Vagina (tissue), 2 donors: ENCODE data around the gene ZMAT3. TPM values are rescaled to one million over a fixed set of nuclear protein-coding genes. Genes with fewer than 3 reads are reported as not detected.

ENCODE experiments used
- DNase-seq, 2 donors: peaks; one replicate each; pipeline ENCODE4 v3.0.0-alpha.2; 2017; ENCODE audit errors: extremely low spot score in 2 of 2
- H3K27ac ChIP-seq: fragments of 200-600 bp; sonication (generic); one replicate; pipeline ENCODE4 v1.5.1; 2019
- H3K27me3 ChIP-seq: fragments of 200-600 bp; sonication (generic); one replicate; pipeline ENCODE4 v1.5.1; 2019
- H3K36me3 ChIP-seq, 2 donors: fragments of 200-600 bp; sonication (generic); one replicate each; pipeline ENCODE4 v1.5.1; 2017 to 2019
- H3K4me1 ChIP-seq: fragments of 200-600 bp; sonication (generic); one replicate; pipeline ENCODE4 v1.5.1; 2019
- H3K4me3 ChIP-seq, 2 donors: fragments of 200-600 bp; sonication (generic); 1 replicate in 1 of 2; 2 replicates in 1 of 2; pipeline ENCODE4 v1.5.1; 2016 to 2019
- H3K9me3 ChIP-seq: fragments of 200-600 bp; sonication (generic); one replicate; pipeline ENCODE4 v1.5.1; 2019
- POLR2A ChIP-seq, 2 donors: fragments of 450-650 bp; IDR thresholded peaks; one replicate each; pipeline ENCODE4 v1.6.1; 2017; ENCODE audit warnings: antibody characterized with exemption in 2 of 2, mild to moderate bottlenecking in 2 of 2, moderate library complexity in 2 of 2
- POLR2AphosphoS5 ChIP-seq, 2 donors: sonication (generic); formaldehyde crosslinking; IDR thresholded peaks; one replicate each; pipeline ENCODE4 v1.9.0; 2017; ENCODE audit warnings: antibody characterized with exemption in 2 of 2, mild to moderate bottlenecking in 2 of 2, low read depth in 1 of 2; ENCODE audit not compliant: insufficient read depth in 1 of 2
- intact Hi-C: fragments of 100-400 bp; cut with DNase I; formaldehyde crosslinking; loops from one replicate; pipeline ENCODE4 v1.15.1; 2023
- total RNA-seq: library from RNA; depleted of rRNA; stranded (reverse); fragments of >200 nt; gene quantifications from one replicate; pipeline ENCODE4 v1.2.3, GENCODE V29; 2016
- TF ChIP-seq, protein P1 (sequence below), 3 experiments: fragments of 450-650 bp in 2 of 3; fragments of 200-600 bp in 1 of 3; sonication (generic) in 1 of 3; IDR thresholded peaks; one replicate each; pipeline ENCODE4 v1.5.1; 2017 to 2019; ENCODE audit warnings: antibody characterized with exemption in 3 of 3, mild to moderate bottlenecking in 2 of 3, moderate library complexity in 2 of 3

ZMAT3 gene
- total RNA-seq, 1 donor from 2014 or later = 9.6 TPM

DNA sequence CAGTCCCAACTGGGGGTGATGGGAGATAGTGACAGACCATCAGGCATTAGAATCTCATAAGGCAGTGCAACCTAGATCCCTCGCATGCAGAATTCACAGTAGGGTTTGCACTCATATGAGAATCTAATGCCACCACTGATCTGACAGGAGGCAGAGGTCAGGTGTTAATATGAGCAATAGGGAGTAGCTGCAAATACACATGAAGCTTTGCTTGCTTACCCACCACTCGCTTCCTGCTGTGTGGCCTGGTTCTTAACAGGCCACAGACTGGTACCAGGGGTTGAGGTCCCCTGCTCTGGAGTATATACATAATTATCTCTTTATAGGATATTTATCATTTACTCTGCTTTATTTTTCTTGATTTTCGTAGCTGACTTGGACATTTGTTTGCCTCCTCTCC, 36.0 kb upstream of the ZMAT3 start:
- TF ChIP-seq POLR2AphosphoS5 (IDR thresholded peaks at IDR 0.05; ENCODE audit: insufficient read depth in 1 of 2, low read depth in 1 of 2) (no peak), POLR2A (IDR thresholded peaks at IDR 0.05) (no peak)
- TF ChIP-seq, protein P1, sequence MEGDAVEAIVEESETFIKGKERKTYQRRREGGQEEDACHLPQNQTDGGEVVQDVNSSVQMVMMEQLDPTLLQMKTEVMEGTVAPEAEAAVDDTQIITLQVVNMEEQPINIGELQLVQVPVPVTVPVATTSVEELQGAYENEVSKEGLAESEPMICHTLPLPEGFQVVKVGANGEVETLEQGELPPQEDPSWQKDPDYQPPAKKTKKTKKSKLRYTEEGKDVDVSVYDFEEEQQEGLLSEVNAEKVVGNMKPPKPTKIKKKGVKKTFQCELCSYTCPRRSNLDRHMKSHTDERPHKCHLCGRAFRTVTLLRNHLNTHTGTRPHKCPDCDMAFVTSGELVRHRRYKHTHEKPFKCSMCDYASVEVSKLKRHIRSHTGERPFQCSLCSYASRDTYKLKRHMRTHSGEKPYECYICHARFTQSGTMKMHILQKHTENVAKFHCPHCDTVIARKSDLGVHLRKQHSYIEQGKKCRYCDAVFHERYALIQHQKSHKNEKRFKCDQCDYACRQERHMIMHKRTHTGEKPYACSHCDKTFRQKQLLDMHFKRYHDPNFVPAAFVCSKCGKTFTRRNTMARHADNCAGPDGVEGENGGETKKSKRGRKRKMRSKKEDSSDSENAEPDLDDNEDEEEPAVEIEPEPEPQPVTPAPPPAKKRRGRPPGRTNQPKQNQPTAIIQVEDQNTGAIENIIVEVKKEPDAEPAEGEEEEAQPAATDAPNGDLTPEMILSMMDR (IDR thresholded peaks at IDR 0.05) = no peak
- Histone ChIP-seq H3K36me3 (no peaks in the 10 kb centered on the region), H3K9me3 (no peaks in the 10 kb centered on the region), H3K27me3 (no peaks in the 10 kb centered on the region), H3K27ac (no peak overlapping the region), H3K4me3 (no peak overlapping the region), H3K4me1 (no peaks in the 10 kb centered on the region)
- intact Hi-C loops = loop anchor here (10.0 kb wide), 1 partner anchor 217 kb away; the partner anchor contains the start of gene ZNF639
- DNase-seq = no peak

DNA sequence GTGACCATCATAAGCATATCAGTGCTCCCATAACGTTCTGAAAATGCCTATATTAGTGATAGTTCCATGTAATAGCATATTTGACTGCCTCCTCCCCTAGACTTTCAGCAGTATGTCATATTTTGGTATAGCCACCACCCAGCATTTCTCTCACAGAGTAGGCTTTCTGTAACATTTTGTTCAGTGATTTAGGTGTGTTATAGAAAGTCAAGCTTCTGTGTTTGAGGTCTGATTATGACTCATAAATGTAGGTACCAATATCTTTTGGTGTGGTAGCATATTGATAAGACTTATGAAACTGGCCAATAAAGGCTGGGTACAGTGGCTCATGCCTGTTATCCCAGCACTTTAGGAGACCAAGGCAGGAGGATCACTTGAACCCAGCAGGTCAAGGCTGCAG, 34.3 kb upstream of the ZMAT3 start:
- Histone ChIP-seq H3K27me3 (no peaks in the 10 kb centered on the region), H3K36me3 (no peaks in the 10 kb centered on the region), H3K4me3 (no peak overlapping the region), H3K4me1 (no peaks in the 10 kb centered on the region), H3K27ac (no peak overlapping the region), H3K9me3 (no peaks in the 10 kb centered on the region)
- DNase-seq = no peak
- no peak for TF ChIP-seq POLR2A (IDR thresholded peaks at IDR 0.05)
- intact Hi-C loops = loop anchor here (10.0 kb wide), 1 partner anchor 219 kb away; the partner anchor contains the start of gene ZNF639

DNA sequence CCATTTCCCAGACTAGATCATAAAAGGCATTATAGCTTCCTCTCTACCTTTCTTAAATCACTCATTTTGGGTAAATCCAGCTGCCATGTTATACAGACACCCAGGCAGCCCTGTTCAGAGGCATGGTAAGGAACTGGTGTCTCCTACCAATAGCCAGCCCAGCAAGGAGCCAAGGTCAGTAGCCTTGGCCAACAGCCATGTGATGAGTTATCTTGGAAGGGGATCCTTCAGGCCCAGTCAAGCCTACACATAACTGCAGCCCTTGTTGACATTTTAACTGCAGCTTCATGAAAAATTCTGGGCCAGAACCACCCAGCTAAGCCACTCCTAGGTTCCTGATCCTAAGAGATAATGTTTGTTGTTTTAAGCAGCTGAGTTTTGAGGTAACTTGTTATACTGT, 29.0 kb upstream of the ZMAT3 start:
- no peak for DNase-seq
- no peaks in the 10 kb centered on the region for H3K9me3 ChIP-seq
- no peak overlapping the region for H3K27ac ChIP-seq
- no peaks in the 10 kb centered on the region for H3K36me3 ChIP-seq
- H3K4me3 ChIP-seq = no peak overlapping the region
- H3K4me1 ChIP-seq = no peaks in the 10 kb centered on the region
- intact Hi-C loops = loop anchor here (10.0 kb wide), 1 partner anchor 224 kb away; the partner anchor contains the start of gene ZNF639
- no peaks in the 10 kb centered on the region for H3K27me3 ChIP-seq
- no peak for TF ChIP-seq POLR2AphosphoS5 (IDR thresholded peaks at IDR 0.05; ENCODE audit: insufficient read depth in 1 of 2, low read depth in 1 of 2)
- no peak for TF ChIP-seq POLR2A (IDR thresholded peaks at IDR 0.05)
- TF ChIP-seq, protein P1 (IDR thresholded peaks at IDR 0.05) = no peak

DNA sequence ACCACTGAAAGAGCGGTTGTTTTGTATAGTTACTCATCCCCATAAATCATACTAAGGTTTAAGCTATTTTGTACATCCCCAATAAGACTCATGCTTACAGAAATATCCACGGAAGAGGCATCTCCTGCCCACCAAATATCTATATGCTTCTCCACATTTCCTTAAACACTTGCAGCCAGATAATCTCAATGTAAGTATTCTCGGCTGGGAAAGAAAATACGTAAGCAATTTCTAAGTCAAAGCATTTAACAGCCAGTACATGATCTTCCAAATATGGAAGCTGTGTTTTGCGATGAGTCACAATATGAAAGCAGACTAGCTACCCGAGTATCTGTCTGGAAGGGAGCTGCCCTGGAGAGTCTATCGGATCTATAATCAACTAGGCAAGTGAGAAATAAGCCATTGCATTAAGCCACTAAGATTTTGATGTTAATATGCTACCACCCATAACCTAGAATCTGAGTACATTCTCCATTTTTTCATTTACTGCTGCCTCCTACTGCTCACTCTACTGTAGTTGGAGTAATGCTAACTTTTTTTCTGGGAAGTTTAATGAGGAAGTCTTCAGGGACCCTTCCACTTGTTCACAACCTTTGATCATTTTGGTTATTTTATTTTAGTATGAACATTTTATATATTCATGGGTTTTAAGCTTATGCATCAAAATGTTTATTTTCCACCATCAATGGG, 26.9 kb upstream of the ZMAT3 start:
- TF ChIP-seq, protein P1 (IDR thresholded peaks at IDR 0.05) = no peak
- peak in 1 of 2 donors; percentile 60 for TF ChIP-seq POLR2AphosphoS5 (IDR thresholded peaks at IDR 0.05; ENCODE audit: insufficient read depth in 1 of 2, low read depth in 1 of 2)
- Histone ChIP-seq H3K27ac (no peak overlapping the region), H3K27me3 (no peaks in the 10 kb centered on the region), H3K36me3 (no peaks in the 10 kb centered on the region), H3K4me1 (no peaks in the 10 kb centered on the region), H3K9me3 (no peaks in the 10 kb centered on the region), H3K4me3 (peak overlapping the region; percentile 8 to 29)
- intact Hi-C loops = no loop called here
- DNase-seq = no peak

DNA sequence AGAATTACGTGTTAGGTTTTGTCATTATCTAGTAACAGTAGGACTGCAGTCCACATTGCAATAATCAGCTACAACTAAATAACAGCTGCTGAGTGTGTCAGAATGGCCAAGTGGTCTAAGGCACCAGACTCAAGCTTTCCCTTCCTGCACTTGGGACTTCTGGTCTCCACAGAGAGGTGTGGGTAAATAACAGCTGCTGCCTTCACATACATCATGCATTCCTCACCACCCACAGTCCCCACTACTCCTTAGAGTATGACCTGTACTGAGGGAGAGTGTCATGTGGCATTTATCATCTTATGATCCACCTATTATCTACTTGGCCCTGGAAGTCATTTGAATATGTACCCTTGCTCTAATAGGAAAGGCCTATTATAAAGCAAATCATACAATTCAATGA, 22.2 kb upstream of the ZMAT3 start:
- intact Hi-C loops = no loop called here
- TF ChIP-seq POLR2AphosphoS5 (IDR thresholded peaks at IDR 0.05; ENCODE audit: insufficient read depth in 1 of 2, low read depth in 1 of 2) (no peak), POLR2A (IDR thresholded peaks at IDR 0.05) (no peak)
- TF ChIP-seq, protein P1 (IDR thresholded peaks at IDR 0.05) = no peak

More for the DNA sequence above, 22.2 kb upstream of the ZMAT3 start:
- H3K4me3 ChIP-seq = no peak overlapping the region
- no peak for DNase-seq
- no peak overlapping the region for H3K27ac ChIP-seq
- H3K9me3 ChIP-seq = no peaks in the 10 kb centered on the region
- H3K4me1 ChIP-seq = no peaks in the 10 kb centered on the region
- H3K36me3 ChIP-seq = no peaks in the 10 kb centered on the region
- no peaks in the 10 kb centered on the region for H3K27me3 ChIP-seq
